ENCODE measurements around the gene PPP2R2C.

Gene PPP2R2C

DNA sequence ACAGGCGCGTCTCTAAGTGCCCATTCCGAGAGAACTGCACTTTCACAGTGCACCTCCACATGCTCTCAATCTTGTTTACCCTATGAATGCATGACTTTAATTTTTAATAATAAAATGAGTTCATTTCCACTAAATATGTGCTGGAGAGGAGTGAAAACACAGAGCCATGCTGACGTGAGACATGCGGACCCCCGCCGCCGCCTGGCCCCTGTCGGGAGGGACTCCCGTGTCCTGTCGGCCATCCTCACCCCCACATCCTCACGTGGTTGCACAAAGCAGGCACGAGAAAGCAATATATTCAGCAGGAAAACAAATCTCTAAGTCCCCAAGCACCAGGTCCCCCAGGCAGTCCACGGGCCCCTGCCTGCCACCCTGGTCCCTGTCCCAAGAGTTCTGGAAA, 23.1 kb downstream of the PPP2R2C start:
- TF ChIP-seq, protein P1, sequence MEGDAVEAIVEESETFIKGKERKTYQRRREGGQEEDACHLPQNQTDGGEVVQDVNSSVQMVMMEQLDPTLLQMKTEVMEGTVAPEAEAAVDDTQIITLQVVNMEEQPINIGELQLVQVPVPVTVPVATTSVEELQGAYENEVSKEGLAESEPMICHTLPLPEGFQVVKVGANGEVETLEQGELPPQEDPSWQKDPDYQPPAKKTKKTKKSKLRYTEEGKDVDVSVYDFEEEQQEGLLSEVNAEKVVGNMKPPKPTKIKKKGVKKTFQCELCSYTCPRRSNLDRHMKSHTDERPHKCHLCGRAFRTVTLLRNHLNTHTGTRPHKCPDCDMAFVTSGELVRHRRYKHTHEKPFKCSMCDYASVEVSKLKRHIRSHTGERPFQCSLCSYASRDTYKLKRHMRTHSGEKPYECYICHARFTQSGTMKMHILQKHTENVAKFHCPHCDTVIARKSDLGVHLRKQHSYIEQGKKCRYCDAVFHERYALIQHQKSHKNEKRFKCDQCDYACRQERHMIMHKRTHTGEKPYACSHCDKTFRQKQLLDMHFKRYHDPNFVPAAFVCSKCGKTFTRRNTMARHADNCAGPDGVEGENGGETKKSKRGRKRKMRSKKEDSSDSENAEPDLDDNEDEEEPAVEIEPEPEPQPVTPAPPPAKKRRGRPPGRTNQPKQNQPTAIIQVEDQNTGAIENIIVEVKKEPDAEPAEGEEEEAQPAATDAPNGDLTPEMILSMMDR (conservative IDR thresholded peaks at IDR 0.05; ENCODE audit: low read depth, low read length): no peak
- no peak for DNase-seq (ENCODE audit: low read depth)
- no peak overlapping the region for H3K4me3 ChIP-seq (ENCODE audit: low read depth, low read length)

DNA sequence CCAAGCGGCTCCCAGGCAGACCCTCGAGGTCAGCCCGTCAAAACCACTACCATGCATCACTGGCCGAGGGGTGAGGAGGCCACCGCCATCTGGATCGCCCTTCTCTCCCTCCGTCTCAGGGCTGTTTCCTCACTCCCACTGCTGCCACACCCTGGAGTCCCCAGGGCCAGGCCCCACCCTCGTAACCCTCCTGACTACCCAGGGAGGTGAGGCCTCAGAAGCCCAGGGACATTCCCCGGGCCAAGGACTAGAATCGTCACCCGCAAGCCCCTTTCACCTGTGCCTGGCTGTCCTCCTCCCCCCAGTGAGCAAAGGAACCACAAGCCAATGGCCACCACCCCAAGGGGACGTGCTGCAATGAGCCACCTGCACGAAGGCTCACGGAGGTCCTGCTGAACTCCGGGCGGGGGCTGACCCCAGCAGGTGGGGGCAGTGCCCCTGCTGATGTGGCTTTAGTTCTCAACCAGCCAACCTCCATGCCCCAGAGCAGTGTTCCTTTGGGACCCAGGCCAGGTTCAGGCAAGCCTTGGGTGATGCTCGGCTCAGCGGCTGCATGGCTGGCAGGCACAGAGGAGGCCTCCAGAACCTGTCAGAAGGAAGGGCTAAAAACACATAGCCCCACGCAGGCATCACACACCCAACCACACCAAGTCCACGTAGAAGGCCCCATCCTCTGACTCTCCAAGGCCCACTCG, 23.8 kb downstream of the PPP2R2C start:
- H3K4me3 ChIP-seq (ENCODE audit: low read depth, low read length): no peak overlapping the region
- TF ChIP-seq, protein P1 (conservative IDR thresholded peaks at IDR 0.05; ENCODE audit: low read depth, low read length): no peak

DNA sequence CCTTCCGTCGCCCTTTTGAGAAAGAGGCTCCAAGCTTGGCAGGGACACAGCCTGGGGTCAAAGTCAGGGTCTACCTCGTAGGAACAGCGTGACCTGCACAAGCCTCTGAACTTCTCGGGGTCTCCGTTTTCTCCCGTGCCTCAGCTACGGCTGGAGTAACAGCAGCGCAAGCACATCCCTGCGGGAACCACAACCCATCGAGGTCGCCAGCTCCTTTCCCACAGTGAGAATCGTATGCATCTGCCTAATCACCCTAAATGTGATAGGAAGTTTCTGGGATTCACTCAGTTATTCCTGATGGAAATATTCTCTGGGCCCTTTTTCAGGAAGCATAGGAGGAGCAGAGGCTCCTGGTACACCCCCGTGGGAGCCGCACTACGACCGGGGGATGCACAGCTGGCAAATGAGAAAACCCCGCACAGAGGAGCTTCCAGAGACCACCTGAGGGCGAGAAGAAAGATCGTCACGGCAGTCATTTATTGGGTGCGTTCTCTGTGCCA, 24.7 kb downstream of the PPP2R2C start:
- no peak overlapping the region for H3K4me3 ChIP-seq (ENCODE audit: low read depth, low read length)
- TF ChIP-seq, protein P1 (conservative IDR thresholded peaks at IDR 0.05; ENCODE audit: low read depth, low read length): no peak
- DNase-seq (ENCODE audit: low read depth): no peak

More for the DNA sequence above, 23.8 kb downstream of the PPP2R2C start:
- DNase-seq (ENCODE audit: low read depth): no peak

DNA sequence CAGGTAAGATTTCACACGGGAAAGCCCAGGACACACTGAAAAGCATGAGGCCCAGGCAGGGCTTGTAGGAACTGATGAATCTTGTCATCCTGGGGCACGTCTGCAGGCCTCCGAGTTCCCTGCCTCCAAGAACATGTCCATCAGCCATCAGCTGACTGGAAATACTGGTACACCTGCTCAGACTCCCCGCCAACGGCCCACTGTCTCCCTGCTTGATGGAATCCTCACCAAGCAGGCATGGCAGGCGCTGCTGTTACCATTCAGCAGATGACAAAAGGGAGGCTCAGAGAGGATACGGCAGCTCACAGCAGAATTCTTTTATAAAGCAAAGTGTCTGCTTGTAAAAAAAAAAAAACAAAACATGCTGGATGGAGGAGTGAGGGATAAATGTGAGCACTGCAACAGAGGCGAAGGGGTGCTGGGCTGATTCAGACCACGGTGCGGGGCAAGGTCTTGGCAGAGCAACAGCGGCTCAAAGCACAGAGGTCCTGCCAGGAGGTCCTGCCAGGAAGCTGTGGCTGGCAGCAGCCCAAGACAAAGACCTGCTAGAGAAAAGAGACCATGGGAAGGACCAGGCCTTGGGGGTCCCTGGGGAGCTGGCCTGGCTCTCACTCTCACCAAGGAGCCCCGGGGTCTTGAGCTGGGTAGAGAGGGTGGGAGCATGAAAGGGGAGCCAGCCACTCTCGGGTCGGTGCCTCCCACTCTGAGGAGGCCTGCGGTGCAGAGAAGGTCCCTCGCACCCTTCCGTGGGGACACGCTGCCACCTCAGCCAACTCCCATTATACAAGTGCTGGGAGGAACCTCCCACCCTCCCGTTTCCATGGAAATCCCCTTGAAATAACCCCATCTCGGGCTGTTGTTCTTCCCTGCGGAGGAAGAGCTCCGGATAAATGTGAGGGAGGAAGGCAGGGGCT, 25.6 kb downstream of the PPP2R2C start:
- H3K4me3 ChIP-seq (ENCODE audit: low read depth, low read length): no peak overlapping the region
- DNase-seq (ENCODE audit: low read depth): no peak
- TF ChIP-seq, protein P1 (conservative IDR thresholded peaks at IDR 0.05; ENCODE audit: low read depth, low read length): no peak

DNA sequence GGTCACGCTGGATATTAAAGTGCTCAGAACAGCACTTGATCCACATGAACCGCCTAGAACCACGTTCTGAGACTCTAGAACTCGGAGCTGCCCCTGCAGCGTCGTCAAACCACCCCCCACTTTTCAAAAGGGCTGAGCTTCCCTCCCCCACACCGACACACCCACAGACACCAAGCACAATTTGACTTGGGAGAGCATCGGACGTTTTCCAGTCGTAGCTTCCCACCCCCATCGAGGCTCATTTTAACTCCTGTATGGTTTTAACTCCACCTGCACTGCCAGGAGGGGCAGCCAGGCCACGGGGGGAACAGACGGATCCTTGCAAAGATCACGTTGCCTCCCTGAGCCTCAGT, 26.3 kb downstream of the PPP2R2C start:
- no peak overlapping the region for H3K4me3 ChIP-seq (ENCODE audit: low read depth, low read length)
- TF ChIP-seq, protein P1 (conservative IDR thresholded peaks at IDR 0.05; ENCODE audit: low read depth, low read length): no peak
- DNase-seq (ENCODE audit: low read depth): no peak

DNA sequence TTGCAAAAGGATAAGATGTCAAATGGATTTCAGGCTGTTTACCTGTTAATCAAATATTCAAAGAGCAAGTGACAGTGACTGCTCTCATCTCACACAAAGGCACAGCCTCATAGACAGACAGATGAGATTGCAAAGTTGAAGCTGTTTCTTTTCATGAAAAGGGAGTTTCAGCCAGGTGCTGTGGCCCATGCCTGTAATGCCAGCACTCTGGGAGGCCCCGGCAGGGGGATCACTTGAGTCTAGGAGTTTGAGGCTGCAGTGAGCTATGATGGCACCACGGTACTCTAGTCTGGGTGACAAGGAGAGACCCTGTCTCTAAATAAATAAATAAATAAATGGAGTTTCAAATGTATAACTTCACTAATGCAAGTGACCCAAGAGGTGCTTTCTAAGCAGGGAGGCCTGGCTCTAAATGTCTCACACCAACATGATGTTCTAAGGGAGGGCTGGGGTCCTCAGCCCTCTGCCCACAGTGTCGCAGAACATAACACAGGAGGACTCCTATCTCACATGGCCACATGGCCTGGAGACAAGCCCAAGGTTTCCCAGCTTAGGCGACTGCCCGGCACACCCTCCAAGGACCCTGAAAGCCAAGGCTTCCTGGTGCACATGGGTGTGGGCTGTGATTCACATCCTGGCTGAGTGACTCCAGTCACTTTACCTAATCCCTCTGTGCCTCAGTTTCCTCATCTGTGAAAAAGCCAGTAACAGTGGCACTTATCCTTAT, 26.8 kb downstream of the PPP2R2C start:
- no peak for DNase-seq (ENCODE audit: low read depth)
- no peak overlapping the region for H3K4me3 ChIP-seq (ENCODE audit: low read depth, low read length)
- TF ChIP-seq, protein P1 (conservative IDR thresholded peaks at IDR 0.05; ENCODE audit: low read depth, low read length): no peak
